ENCODE measurements around the gene FHOD3.

GRCh38 chr18:36465276-36465675 lies 167.8 kb downstream of the FHOD3 start:
- TF ChIP-seq CTCF (IDR thresholded peaks at IDR 0.05; ENCODE audit: insufficient read depth, low read depth, low read length) (no peak), EZH2 (IDR thresholded peaks at IDR 0.05; ENCODE audit: insufficient read depth, low read length) (no peak)
